Cardiac muscle cell (in vitro differentiated cells and primary cell): ENCODE results near the gene CTNS. TPM values are rescaled to one million over a fixed set of nuclear protein-coding genes. Genes with fewer than 3 reads are reported as not detected.

Source experiments
- DNase-seq, 2 donors: peaks; one replicate each; pipeline versions ENCODE4 v3.0.0 to v3.0.0-alpha.2; 2010 to 2017; ENCODE audit warnings: low read depth in 1 of 2, low spot score in 1 of 2
- H3K27ac ChIP-seq: fragments of 200-600 bp; sonication (generic); 2 replicates; pipeline ENCODE4 v1.5.1; 2016
- H3K27me3 ChIP-seq: fragments of 200-600 bp; sonication (generic); 2 replicates; pipeline ENCODE4 v1.6.0; 2016; ENCODE audit warnings: control low read depth
- H3K36me3 ChIP-seq: fragments of 200-600 bp; sonication (generic); 2 replicates; pipeline ENCODE4 v1.5.1; 2016; ENCODE audit warnings: control low read depth
- H3K4me1 ChIP-seq: fragments of 200-600 bp; sonication (generic); 2 replicates; pipeline ENCODE4 v1.8.1; 2017; ENCODE audit warnings: low read depth, mild to moderate bottlenecking, mixed run types
- H3K4me3 ChIP-seq: fragments of 200-600 bp; sonication (generic); 2 replicates; pipeline ENCODE4 v1.5.1; 2016; ENCODE audit warnings: mild to moderate bottlenecking
- H3K9me3 ChIP-seq: fragments of 200-600 bp; sonication (generic); 2 replicates; pipeline ENCODE4 v1.5.1; 2017; ENCODE audit warnings: low read depth, mild to moderate bottlenecking, control low read depth
- CTCF ChIP-seq: IDR thresholded peaks from 2 replicates; pipeline ENCODE4 v1.5.1; 2012; ENCODE audit warnings: low read depth, mild to moderate bottlenecking, low read length
- polyA plus RNA-seq: library from polyadenylated mRNA; unstranded; fragments of >200 nt; fragmentation: Nextera tagmentation; extraction: Ambion mirVana; gene quantifications from 2 replicates; pipeline ENCODE4 v1.2.1, GENCODE V29; 2016
- total RNA-seq: library from RNA; depleted of rRNA; stranded (reverse); fragments of >200 nt; gene quantifications from 2 replicates; pipeline ENCODE4 v1.2.3, GENCODE V29; 2016

CTNS gene
- total and polyA plus RNA-seq, 2 experiments from 2014 or later = 17.8 to 21.1 TPM

- peak overlapping the region; percentile 76 for H3K4me3 ChIP-seq
- H3K9me3 ChIP-seq = no peaks in the 10 kb centered on the region
- H3K27ac ChIP-seq = peak overlapping the region; percentile 86
- DNase-seq = peak in 1 of 2 donors; percentile 38
- peaks cover 20% of the 10 kb centered on the region for H3K4me1 ChIP-seq
- H3K27me3 ChIP-seq = no peaks in the 10 kb centered on the region
- no peak for TF ChIP-seq CTCF
- H3K36me3 ChIP-seq = no peaks in the 10 kb centered on the region
Observed at GRCh38 chr17:3636908-3637373, 381 bp downstream of the CTNS start.

- peaks cover 20% of the 10 kb centered on the region for H3K4me1 ChIP-seq
- no peaks in the 10 kb centered on the region for H3K27me3 ChIP-seq
- DNase-seq = peak; percentile 28 to 81
- H3K27ac ChIP-seq = peak overlapping the region; percentile 82
- no peak for TF ChIP-seq CTCF
- no peaks in the 10 kb centered on the region for H3K9me3 ChIP-seq
- no peak overlapping the region for H3K4me3 ChIP-seq
- H3K36me3 ChIP-seq = peaks cover 3% of the 10 kb centered on the region
Observed at GRCh38 chr17:3639981-3640596, 3.5 kb downstream of the CTNS start.

GRCh38 chr17:3641014-3641413 is 4.5 kb downstream of the CTNS start:
- Histone ChIP-seq H3K27me3 (no peaks in the 10 kb centered on the region), H3K36me3 (peaks cover 3% of the 10 kb centered on the region), H3K9me3 (no peaks in the 10 kb centered on the region), H3K4me3 (no peak overlapping the region), H3K4me1 (peaks cover 20% of the 10 kb centered on the region), H3K27ac (peak overlapping the region; percentile 84)
- DNase-seq = peak in 1 of 2 donors; percentile 71
- no peak for TF ChIP-seq CTCF

GRCh38 chr17:3641717-3642486 is 5.3 kb downstream of the CTNS start:
- Histone ChIP-seq H3K27me3 (no peaks in the 10 kb centered on the region), H3K4me3 (no peak overlapping the region), H3K4me1 (peaks cover 20% of the 10 kb centered on the region), H3K9me3 (no peaks in the 10 kb centered on the region), H3K27ac (peak overlapping the region; percentile 84), H3K36me3 (peaks cover 3% of the 10 kb centered on the region)
- no peak for TF ChIP-seq CTCF
- DNase-seq = peak in 1 of 2 donors; percentile 57

GRCh38 chr17:3643889-3644349 is 7.4 kb downstream of the CTNS start:
- TF ChIP-seq CTCF = no peak
- H3K27ac ChIP-seq = no peak overlapping the region
- DNase-seq = no peak

More at GRCh38 chr17:3643889-3644349, 7.4 kb downstream of the CTNS start:
- Histone ChIP-seq H3K27me3 (no peaks in the 10 kb centered on the region), H3K9me3 (no peaks in the 10 kb centered on the region), H3K4me1 (peaks cover 20% of the 10 kb centered on the region), H3K36me3 (peaks cover 3% of the 10 kb centered on the region), H3K4me3 (no peak overlapping the region)
